SJCRH30 (cell line): ENCODE measurements around the gene TWF1. TPM values are rescaled to one million over a fixed set of nuclear protein-coding genes. Genes with fewer than 3 reads are reported as not detected.
"Not testable (repeated sequence)": the region's sequence is repeated elsewhere in the genome, so short reads cannot be mapped to it uniquely, and the experiment has no call there.

Experiments
- DNase-seq, 2 experiments: peaks; one replicate each; pipeline ENCODE4 v3.0.0-alpha.2; 2015 to 2020
- H3K27ac ChIP-seq: fragments of 250-450 bp; sonication (Bioruptor Pico); 2 replicates; pipeline ENCODE4 v1.5.1; 2020; ENCODE audit warnings: mild to moderate bottlenecking, moderate library complexity
- H3K27me3 ChIP-seq: fragments of 250-450 bp; sonication (Bioruptor Pico); 2 replicates; pipeline ENCODE4 v1.5.1; 2020; ENCODE audit warnings: mild to moderate bottlenecking, moderate library complexity
- H3K36me3 ChIP-seq: fragments of 250-450 bp; sonication (Bioruptor Pico); 2 replicates; pipeline ENCODE4 v1.5.1; 2020; ENCODE audit warnings: mild to moderate bottlenecking, moderate library complexity
- H3K4me1 ChIP-seq: fragments of 250-450 bp; sonication (Bioruptor Pico); 2 replicates; pipeline ENCODE4 v1.5.1; 2020; ENCODE audit warnings: mild to moderate bottlenecking, moderate library complexity
- H3K4me3 ChIP-seq: fragments of 250-450 bp; sonication (Bioruptor Pico); 2 replicates; pipeline ENCODE4 v1.5.1; 2020; ENCODE audit warnings: mild to moderate bottlenecking, moderate library complexity
- H3K9me3 ChIP-seq: fragments of 250-450 bp; sonication (Bioruptor Pico); replicated peaks from 2 replicates; pipeline ENCODE4 v1.5.1; 2020; ENCODE audit warnings: mild to moderate bottlenecking, moderate library complexity
- total RNA-seq: library from RNA; depleted of rRNA; stranded (reverse); fragments of >200 nt; shearing (Covaris generic); gene quantifications from 2 replicates; pipeline ENCODE4 v1.2.3, GENCODE V29; 2014

The TWF1 gene
- total RNA-seq, 1 experiment from 2014 or later = 147 TPM

- no peaks in the 10 kb centered on the region for H3K9me3 ChIP-seq
- H3K36me3 ChIP-seq = no peaks in the 10 kb centered on the region; the same call in 1 of the 2 replicates
- H3K27ac ChIP-seq = no peak overlapping the region
- H3K27me3 ChIP-seq = no peaks in the 10 kb centered on the region
- DNase-seq = no peak
- no peak overlapping the region for H3K4me3 ChIP-seq
- H3K4me1 ChIP-seq = no peaks in the 10 kb centered on the region; the same call in 1 of the 2 replicates
Observed at GRCh38 chr12:43764528-43764927, 41.6 kb downstream of the TWF1 start.

- Histone ChIP-seq H3K9me3 (no peaks in the 10 kb centered on the region), H3K27me3 (no peaks in the 10 kb centered on the region), H3K27ac (no peak overlapping the region), H3K36me3 (no peaks in the 10 kb centered on the region; the same call in 1 of the 2 replicates), H3K4me3 (no peak overlapping the region), H3K4me1 (no peaks in the 10 kb centered on the region; the same call in 1 of the 2 replicates)
- DNase-seq = no peak
Observed at GRCh38 chr12:43763769-43764168, 42.3 kb downstream of the TWF1 start.

- Histone ChIP-seq H3K9me3 (no peaks in the 10 kb centered on the region), H3K4me1 (no peaks in the 10 kb centered on the region; the same call in 1 of the 2 replicates), H3K27ac (no peak overlapping the region), H3K4me3 (no peak overlapping the region), H3K36me3 (no peaks in the 10 kb centered on the region), H3K27me3 (no peaks in the 10 kb centered on the region)
- DNase-seq = no peak
Observed at GRCh38 chr12:43762596-43762995, 43.5 kb downstream of the TWF1 start.

DNA sequence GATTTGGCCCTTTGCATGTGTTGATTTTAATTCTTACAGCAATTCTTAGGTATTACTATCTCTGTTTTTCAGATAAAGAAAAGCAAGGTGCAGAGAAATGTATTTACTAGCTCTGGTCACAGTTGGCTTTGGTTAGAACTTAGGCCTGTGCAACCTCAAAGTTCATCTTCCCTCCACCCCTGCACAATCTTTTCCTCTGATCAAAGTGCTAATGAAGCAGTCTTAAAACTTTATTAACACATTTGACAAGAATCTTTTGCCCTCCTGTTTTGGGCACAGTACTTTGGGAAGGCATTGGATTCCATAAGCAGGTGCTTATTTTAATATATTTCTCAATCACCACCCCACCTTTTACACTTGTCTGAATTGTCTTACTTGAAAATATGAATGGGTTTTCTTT is 44.6 kb downstream of the TWF1 start:
- Histone ChIP-seq H3K4me1 (no peaks in the 10 kb centered on the region; the same call in 1 of the 2 replicates), H3K9me3 (no peaks in the 10 kb centered on the region), H3K4me3 (no peak overlapping the region), H3K27me3 (no peaks in the 10 kb centered on the region), H3K36me3 (no peaks in the 10 kb centered on the region), H3K27ac (no peak overlapping the region)
- DNase-seq = no peak

- no peaks in the 10 kb centered on the region for H3K9me3 ChIP-seq
- no peaks in the 10 kb centered on the region for H3K36me3 ChIP-seq
- no peak overlapping the region for H3K4me3 ChIP-seq
- H3K27me3 ChIP-seq = no peaks in the 10 kb centered on the region
- DNase-seq = no peak
- H3K27ac ChIP-seq = no peak overlapping the region
- no peaks in the 10 kb centered on the region; the same call in 1 of the 2 replicates for H3K4me1 ChIP-seq
Observed at GRCh38 chr12:43760396-43760795, 45.7 kb downstream of the TWF1 start.

GRCh38 chr12:43758728-43759563 is 47.2 kb downstream of the TWF1 start, which contains the start of the genes IRAK4 and PUS7L:
Gene IRAK4 (plus strand): TSS chr12:43758951. CDS start chr12:43768112, 9,161 bp downstream.
Gene PUS7L (minus strand): TSS chr12:43758790. CDS start chr12:43755245, 3,545 bp downstream.
- Histone ChIP-seq H3K27me3 (no peaks in the 10 kb centered on the region), H3K36me3 (0 out of 2 replicates have a peak, but pooled peaks cover 3% of the 10 kb centered on the region), H3K4me3 (peak within 1 kb of the TSS; percentile 89), H3K9me3 (no peaks in the 10 kb centered on the region), H3K4me1 (no peaks in the 10 kb centered on the region; the same call in 1 of the 2 replicates), H3K27ac (peak within 1 kb of the TSS; percentile 68)
- peak; percentile 97 to 99 for DNase-seq

DNA sequence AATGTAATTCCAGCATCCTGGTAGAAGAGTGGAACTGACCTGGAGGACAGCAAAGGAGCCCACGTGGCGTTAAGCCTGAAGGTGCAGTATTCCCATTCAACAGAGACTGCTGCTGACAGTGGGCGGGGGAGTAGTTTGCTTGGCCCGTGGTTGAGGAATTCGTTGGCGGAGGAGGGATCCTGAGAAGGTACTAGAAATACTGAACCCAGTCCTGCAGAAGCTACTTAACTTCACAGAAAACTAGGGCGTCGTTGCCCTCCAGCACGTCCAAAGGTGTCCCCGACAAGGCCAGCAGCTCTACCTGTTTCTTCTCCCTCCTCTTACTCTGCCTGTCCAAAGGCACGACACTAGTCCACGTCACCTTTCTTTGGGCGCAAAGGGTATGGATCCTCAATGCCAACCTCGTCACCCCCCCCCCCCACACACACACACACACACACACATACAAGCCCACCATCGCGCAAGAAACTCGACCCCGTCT is 47.8 kb downstream of the TWF1 start:
- Histone ChIP-seq H3K4me3 (peak overlapping the region; percentile 89), H3K4me1 (no peaks in the 10 kb centered on the region; the same call in 1 of the 2 replicates), H3K36me3 (0 out of 2 replicates have a peak, but pooled peaks cover 3% of the 10 kb centered on the region), H3K27ac (peak overlapping the region; percentile 68), H3K27me3 (no peaks in the 10 kb centered on the region), H3K9me3 (no peaks in the 10 kb centered on the region)
- peak in 1 of 2 experiments; percentile 47 for DNase-seq

- H3K4me3 ChIP-seq = no peak overlapping the region
- H3K4me1 ChIP-seq = no peaks in the 10 kb centered on the region
- H3K27me3 ChIP-seq = no peaks in the 10 kb centered on the region
- no peak overlapping the region for H3K27ac ChIP-seq
- H3K36me3 ChIP-seq = peaks cover 18% of the 10 kb centered on the region; the same call in 1 of the 2 replicates
- H3K9me3 ChIP-seq = 0 out of 2 replicates have a peak, but pooled peaks cover 2% of the 10 kb centered on the region
- DNase-seq = no peak
Observed at GRCh38 chr12:43754015-43754414, 52.1 kb downstream of the TWF1 start.

DNA sequence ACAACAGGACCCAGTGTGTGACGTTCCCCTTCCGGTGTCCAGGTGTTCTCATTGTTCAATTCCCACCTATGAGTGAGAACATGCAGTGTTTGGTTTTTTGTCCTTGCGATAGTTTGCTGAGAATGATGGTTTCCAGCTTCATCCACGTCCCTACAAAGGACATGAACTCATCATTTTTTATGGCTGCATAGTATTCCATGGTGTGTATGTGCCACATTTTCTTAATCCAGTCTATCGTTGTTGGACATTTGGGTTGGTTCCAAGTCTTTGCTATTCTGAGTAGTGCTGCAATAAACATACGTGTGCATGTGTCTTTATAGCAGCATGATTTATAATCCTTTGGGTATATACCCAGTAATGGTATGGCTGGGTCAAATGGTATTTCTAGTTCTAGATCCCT is 54.8 kb downstream of the TWF1 start:
- H3K4me3 ChIP-seq, H3K27me3 ChIP-seq, DNase-seq, H3K9me3 ChIP-seq, H3K4me1 ChIP-seq, H3K27ac ChIP-seq: not testable (repeated sequence)
- H3K36me3 ChIP-seq = peaks cover 18% of the 10 kb centered on the region; the same call in 1 of the 2 replicates

- peaks cover 20% of the 10 kb centered on the region for H3K36me3 ChIP-seq
- DNase-seq = no peak
- H3K4me1 ChIP-seq = no peaks in the 10 kb centered on the region
- no peak overlapping the region for H3K4me3 ChIP-seq
- H3K27ac ChIP-seq = no peak overlapping the region
- H3K9me3 ChIP-seq = 0 out of 2 replicates have a peak, but pooled peaks cover 2% of the 10 kb centered on the region
- H3K27me3 ChIP-seq = no peaks in the 10 kb centered on the region
Observed at GRCh38 chr12:43750814-43751213, 55.3 kb downstream of the TWF1 start.

DNA sequence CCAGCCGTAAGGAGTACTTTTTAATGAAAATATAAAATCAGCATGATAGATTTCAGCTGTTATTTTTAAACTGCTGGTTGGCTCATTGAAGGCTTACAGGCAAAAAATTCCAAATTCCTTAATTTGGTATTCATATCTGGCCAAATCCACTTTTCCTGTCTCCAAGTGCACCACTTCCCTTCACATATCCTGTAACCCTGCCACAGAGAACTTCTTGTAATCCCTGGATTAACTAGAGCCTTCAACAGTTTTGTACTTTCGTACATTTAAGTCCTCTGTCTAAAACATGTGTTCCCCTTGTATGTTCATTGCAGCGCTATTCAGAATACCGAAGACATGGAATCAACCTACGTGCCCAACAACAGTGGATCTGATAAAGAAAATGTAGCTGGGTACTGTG is 57.1 kb downstream of the TWF1 start:
- H3K4me3 ChIP-seq = no peak overlapping the region
- no peaks in the 10 kb centered on the region for H3K4me1 ChIP-seq
- H3K27me3 ChIP-seq = no peaks in the 10 kb centered on the region
- peak in 1 of 2 experiments; percentile 19 for DNase-seq
- H3K27ac ChIP-seq = no peak overlapping the region
- H3K9me3 ChIP-seq = peaks cover 10% of the 10 kb centered on the region; the same call in 1 of the 2 replicates
- peaks cover 35% of the 10 kb centered on the region for H3K36me3 ChIP-seq

DNA sequence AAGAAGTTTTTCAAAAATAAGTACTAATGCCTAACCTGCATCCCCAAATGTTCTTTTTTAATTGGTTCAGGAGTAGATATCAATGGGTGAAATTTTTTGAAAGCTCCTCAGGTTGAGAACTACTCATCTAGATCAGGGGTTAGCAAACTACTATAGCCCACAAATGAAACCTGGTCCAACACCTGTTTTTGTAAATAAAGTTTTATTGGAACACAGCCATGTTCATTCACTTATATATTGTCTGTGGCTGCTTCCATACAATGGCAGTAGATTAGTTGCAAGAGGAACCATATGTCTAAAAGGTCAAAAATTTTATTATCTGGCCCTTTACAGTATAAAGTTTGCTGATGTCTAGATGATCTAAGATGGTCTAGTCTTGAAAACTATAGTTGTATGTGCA is 61.3 kb downstream of the TWF1 start:
- Histone ChIP-seq H3K4me3 (no peak overlapping the region), H3K36me3 (peaks cover 43% of the 10 kb centered on the region), H3K9me3 (peaks cover 8% of the 10 kb centered on the region; the same call in 1 of the 2 replicates), H3K27me3 (no peaks in the 10 kb centered on the region), H3K4me1 (peaks cover 19% of the 10 kb centered on the region), H3K27ac (no peak overlapping the region)
- no peak for DNase-seq
